Measurements from ENCODE around the gene GSG1L. TPM values are rescaled to one million over a fixed set of nuclear protein-coding genes. Genes with fewer than 3 reads are reported as not detected.

GSG1L gene
- total and polyA plus RNA-seq, 2 donors = 0.07 TPM; not detected in 1

DNA sequence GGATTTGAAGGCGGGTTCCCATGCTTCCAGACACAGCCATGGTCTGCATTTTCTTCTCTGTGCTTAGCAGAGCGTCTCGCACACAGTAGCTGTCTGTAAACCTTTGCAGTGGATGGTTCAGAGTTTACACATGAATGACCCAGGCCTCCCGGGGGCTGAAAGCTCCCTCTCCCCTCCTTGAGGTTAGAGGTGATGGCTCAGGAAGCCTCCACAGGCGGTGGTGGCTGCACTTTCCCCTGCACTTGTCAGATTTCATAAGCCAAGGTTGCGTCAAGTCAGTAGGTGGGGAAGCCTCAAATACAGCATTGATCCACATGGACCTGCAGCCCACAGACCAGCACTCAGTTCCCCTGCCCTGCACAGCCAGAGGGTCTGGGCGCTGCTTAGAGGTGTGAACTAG lies 301.7 kb downstream of the GSG1L start:
- Histone ChIP-seq H3K4me3 (ENCODE audit: low read length in 2 of 2) (no peak overlapping the region), H3K27me3 (ENCODE audit: control insufficient read depth in 2 of 2, insufficient read depth in 1 of 2, low read length in 1 of 2) (no peaks in the 10 kb centered on the region), H3K4me1 (ENCODE audit: control insufficient read depth in 2 of 2, insufficient read depth in 2 of 2, low read length in 2 of 2) (no peaks in the 10 kb centered on the region), H3K27ac (ENCODE audit: low read depth in 1 of 2, low read length in 1 of 2) (no peak overlapping the region), H3K36me3 (ENCODE audit: control insufficient read depth in 2 of 2, insufficient read depth in 2 of 2, low read length in 1 of 2) (peaks cover 0 to 9% of the 10 kb centered on the region in 2 donors), H3K9me3 (ENCODE audit: control insufficient read depth in 2 of 2, insufficient read depth in 1 of 2, low read length in 1 of 2) (no peaks in the 10 kb centered on the region)
- no peak for DNase-seq (ENCODE audit: low read depth in 6 of 9, low spot score in 9 of 9)
- WGBS = 95% methylated on average over 7 of the region's 7 CpGs

DNA sequence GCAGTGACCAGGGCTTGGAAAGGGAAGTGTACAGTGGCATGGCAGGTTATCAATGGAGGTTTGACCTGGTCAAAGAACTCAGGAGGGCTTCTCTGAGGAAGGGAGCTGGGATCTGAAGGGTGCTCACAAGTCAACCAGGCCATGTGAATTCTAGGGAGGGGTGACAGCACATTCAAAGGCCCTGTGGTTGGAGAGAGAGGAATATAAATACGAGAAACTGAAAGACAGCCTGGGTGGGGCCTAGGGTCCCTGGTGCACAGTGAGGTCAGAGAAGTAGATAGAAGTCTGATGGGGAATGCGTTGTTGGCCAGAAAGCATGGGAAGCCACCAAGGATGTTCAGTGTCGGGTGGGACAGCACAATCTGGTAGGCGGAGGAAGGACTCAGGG lies 302.7 kb downstream of the GSG1L start:
- H3K9me3 ChIP-seq (ENCODE audit: control insufficient read depth in 2 of 2, insufficient read depth in 1 of 2, low read length in 1 of 2) = no peaks in the 10 kb centered on the region
- WGBS = 97% methylated on average over 4 of the region's 4 CpGs
- no peaks in the 10 kb centered on the region for H3K4me1 ChIP-seq (ENCODE audit: control insufficient read depth in 2 of 2, insufficient read depth in 2 of 2, low read length in 2 of 2)
- no peaks in the 10 kb centered on the region for H3K27me3 ChIP-seq (ENCODE audit: control insufficient read depth in 2 of 2, insufficient read depth in 1 of 2, low read length in 1 of 2)
- DNase-seq (ENCODE audit: low read depth in 6 of 9, low spot score in 9 of 9) = no peak
- peaks cover 0 to 6% of the 10 kb centered on the region in 2 donors for H3K36me3 ChIP-seq (ENCODE audit: control insufficient read depth in 2 of 2, insufficient read depth in 2 of 2, low read length in 1 of 2)
- no peak overlapping the region for H3K4me3 ChIP-seq (ENCODE audit: low read length in 2 of 2)
- no peak overlapping the region for H3K27ac ChIP-seq (ENCODE audit: low read depth in 1 of 2, low read length in 1 of 2)

DNA sequence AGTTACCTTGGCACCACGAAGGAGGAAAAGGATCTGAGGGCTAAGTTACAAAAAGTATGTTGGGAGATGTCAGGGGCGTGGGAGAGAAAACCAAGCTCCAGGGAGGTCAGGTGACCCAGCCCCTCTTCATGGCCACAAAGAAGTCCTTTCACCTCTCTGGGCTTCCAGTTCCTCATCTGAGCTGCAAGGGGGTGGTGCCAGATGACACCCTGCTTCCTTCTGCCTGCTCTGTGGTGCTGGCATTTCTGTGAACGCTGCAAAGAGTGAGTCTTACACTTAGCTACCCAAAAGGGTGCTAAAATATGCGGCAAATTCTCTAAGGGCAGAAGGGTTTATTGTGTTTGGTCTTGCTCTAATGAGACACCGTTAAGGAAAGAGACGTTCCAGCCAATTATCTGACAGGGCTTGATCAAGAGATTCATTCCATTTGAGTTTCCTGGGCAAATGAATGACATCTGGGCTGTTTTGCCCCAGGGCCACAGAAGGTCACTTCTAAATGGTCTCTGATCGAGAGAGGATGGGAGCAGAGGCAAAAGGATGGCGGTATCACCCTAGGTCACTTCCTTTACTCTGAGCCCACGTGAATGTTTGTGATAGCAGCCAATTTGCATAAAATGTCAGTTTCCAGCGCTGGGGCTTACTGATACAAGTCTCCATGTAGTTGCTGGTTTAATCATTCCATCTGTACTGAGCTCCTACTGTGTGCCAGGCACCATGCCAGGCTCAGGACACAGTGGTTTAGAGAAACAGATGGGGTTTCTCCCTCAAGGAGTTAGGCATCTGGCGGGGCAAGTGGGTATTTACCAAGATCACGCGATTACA lies 303.3 kb downstream of the GSG1L start:
- DNase-seq (ENCODE audit: low read depth in 6 of 9, low spot score in 9 of 9) = no peak
- Histone ChIP-seq H3K36me3 (ENCODE audit: control insufficient read depth in 2 of 2, insufficient read depth in 2 of 2, low read length in 1 of 2) (peaks cover 0 to 6% of the 10 kb centered on the region in 2 donors), H3K27me3 (ENCODE audit: control insufficient read depth in 2 of 2, insufficient read depth in 1 of 2, low read length in 1 of 2) (no peaks in the 10 kb centered on the region), H3K27ac (ENCODE audit: low read depth in 1 of 2, low read length in 1 of 2) (no peak overlapping the region), H3K4me1 (ENCODE audit: control insufficient read depth in 2 of 2, insufficient read depth in 2 of 2, low read length in 2 of 2) (no peaks in the 10 kb centered on the region), H3K4me3 (ENCODE audit: low read length in 2 of 2) (no peak overlapping the region), H3K9me3 (ENCODE audit: control insufficient read depth in 2 of 2, insufficient read depth in 1 of 2, low read length in 1 of 2) (no peaks in the 10 kb centered on the region)
- WGBS = 75% methylated on average over 13 of the region's 13 CpGs

DNA sequence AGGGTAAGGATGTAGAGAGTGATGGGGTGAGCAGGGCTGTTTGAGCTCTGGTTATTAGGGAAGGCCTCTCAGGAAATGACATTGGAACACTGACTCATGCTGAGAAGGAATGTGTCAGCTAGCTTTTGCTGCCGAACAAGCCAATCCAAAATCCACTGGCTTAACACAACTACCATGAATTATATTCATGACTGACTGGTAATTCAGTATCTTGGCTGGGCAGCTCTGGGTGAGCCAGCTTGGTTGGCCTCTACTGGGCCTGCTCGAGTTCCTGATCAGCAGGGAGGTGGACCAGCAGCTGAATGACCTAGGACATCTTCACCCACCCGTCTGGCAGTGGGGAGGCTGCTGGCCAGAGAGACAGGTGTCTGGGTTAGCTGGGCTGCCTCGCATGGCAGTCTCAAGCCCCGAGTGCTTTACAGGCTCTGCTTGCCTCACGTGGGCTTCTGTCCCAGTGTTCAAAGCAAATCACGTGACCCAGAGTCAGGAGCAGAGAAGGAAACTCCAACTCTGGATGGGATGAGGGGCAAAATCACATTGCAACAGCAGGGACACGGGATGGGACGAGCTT lies 304.1 kb downstream of the GSG1L start:
- 94% methylated on average over 9 of the region's 9 CpGs for WGBS
- peaks cover 0 to 3% of the 10 kb centered on the region in 2 donors for H3K36me3 ChIP-seq (ENCODE audit: control insufficient read depth in 2 of 2, insufficient read depth in 2 of 2, low read length in 1 of 2)

DNA sequence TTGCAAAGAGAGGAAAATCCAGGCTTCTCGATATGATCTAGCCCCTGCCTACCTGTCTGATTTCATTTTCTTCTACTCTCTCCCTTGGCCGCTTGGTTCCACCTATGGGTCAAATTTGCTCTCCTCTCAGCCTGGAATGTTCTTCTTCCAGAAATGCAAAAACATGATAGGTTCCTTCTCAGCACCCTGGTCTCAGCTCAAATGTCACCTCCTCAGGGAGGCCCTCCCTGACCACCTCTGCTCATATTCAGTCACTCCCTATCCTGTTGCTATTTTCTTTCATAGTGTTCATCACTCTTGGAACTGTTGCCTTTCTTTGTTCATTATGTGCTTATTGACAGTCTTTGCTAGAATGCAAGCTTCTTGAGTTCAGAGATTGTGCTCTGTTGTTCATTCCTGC lies 305.0 kb downstream of the GSG1L start:
- Histone ChIP-seq H3K4me1 (ENCODE audit: control insufficient read depth in 2 of 2, insufficient read depth in 2 of 2, low read length in 2 of 2) (no peaks in the 10 kb centered on the region), H3K36me3 (ENCODE audit: control insufficient read depth in 2 of 2, insufficient read depth in 2 of 2, low read length in 1 of 2) (peaks cover 0 to 3% of the 10 kb centered on the region in 2 donors), H3K4me3 (ENCODE audit: low read length in 2 of 2) (no peak overlapping the region), H3K27me3 (ENCODE audit: control insufficient read depth in 2 of 2, insufficient read depth in 1 of 2, low read length in 1 of 2) (no peaks in the 10 kb centered on the region), H3K9me3 (ENCODE audit: control insufficient read depth in 2 of 2, insufficient read depth in 1 of 2, low read length in 1 of 2) (no peaks in the 10 kb centered on the region), H3K27ac (ENCODE audit: low read depth in 1 of 2, low read length in 1 of 2) (no peak overlapping the region)
- WGBS = 68% methylated on average over 2 of the region's 2 CpGs
- no peak for DNase-seq (ENCODE audit: low read depth in 6 of 9, low spot score in 9 of 9)

More for the DNA sequence above, 304.1 kb downstream of the GSG1L start:
- H3K27ac ChIP-seq (ENCODE audit: low read depth in 1 of 2, low read length in 1 of 2) = no peak overlapping the region
- no peak overlapping the region for H3K4me3 ChIP-seq (ENCODE audit: low read length in 2 of 2)
- DNase-seq (ENCODE audit: low read depth in 6 of 9, low spot score in 9 of 9) = no peak
- no peaks in the 10 kb centered on the region for H3K9me3 ChIP-seq (ENCODE audit: control insufficient read depth in 2 of 2, insufficient read depth in 1 of 2, low read length in 1 of 2)
- no peaks in the 10 kb centered on the region for H3K27me3 ChIP-seq (ENCODE audit: control insufficient read depth in 2 of 2, insufficient read depth in 1 of 2, low read length in 1 of 2)
- no peaks in the 10 kb centered on the region for H3K4me1 ChIP-seq (ENCODE audit: control insufficient read depth in 2 of 2, insufficient read depth in 2 of 2, low read length in 2 of 2)

DNA sequence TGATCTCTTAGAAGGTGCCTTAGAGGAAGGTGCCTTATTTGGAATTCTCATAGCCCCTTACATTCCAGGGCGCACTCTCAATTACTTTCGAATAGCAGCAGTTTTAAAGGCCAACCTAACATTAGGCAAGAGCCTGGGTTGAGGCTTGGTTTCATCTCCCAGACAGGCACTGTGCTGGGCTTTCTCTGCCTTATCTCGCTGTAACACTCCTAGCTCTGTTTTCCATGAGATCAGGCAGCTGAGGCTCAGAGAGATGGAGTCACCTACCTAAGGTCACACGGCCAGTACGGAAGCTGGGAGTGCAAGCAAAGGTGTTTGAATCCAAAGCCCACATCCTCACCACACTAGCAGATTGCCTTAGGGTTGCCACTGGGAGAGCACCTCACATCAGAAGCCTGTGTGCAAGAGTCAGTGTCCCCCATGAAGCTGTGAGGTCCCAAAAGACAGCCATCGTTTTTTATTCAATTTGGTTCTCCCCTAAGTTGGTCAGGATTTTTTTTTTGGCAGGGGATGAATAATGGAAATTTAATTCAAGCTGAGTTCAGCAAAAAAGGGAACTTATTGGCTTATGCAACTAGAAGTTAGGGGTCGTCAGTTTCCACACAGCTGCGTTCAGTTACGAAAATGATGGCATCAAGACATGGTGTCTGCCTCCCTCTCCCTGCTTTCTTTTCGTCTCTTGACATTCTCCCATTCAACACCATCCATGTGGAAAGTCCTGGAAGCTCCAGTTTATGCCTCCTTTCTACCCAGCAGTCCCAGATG lies 307.1 kb downstream of the GSG1L start:
- Histone ChIP-seq H3K4me1 (ENCODE audit: control insufficient read depth in 2 of 2, insufficient read depth in 2 of 2, low read length in 2 of 2) (no peaks in the 10 kb centered on the region), H3K9me3 (ENCODE audit: control insufficient read depth in 2 of 2, insufficient read depth in 1 of 2, low read length in 1 of 2) (no peaks in the 10 kb centered on the region), H3K27ac (ENCODE audit: low read depth in 1 of 2, low read length in 1 of 2) (no peak overlapping the region), H3K27me3 (ENCODE audit: control insufficient read depth in 2 of 2, insufficient read depth in 1 of 2, low read length in 1 of 2) (no peaks in the 10 kb centered on the region), H3K36me3 (ENCODE audit: control insufficient read depth in 2 of 2, insufficient read depth in 2 of 2, low read length in 1 of 2) (peaks cover 0 to 4% of the 10 kb centered on the region in 2 donors), H3K4me3 (ENCODE audit: low read length in 2 of 2) (no peak overlapping the region)
- WGBS = 89% methylated on average over 10 of the region's 10 CpGs
- DNase-seq (ENCODE audit: low read depth in 6 of 9, low spot score in 9 of 9) = no peak

DNA sequence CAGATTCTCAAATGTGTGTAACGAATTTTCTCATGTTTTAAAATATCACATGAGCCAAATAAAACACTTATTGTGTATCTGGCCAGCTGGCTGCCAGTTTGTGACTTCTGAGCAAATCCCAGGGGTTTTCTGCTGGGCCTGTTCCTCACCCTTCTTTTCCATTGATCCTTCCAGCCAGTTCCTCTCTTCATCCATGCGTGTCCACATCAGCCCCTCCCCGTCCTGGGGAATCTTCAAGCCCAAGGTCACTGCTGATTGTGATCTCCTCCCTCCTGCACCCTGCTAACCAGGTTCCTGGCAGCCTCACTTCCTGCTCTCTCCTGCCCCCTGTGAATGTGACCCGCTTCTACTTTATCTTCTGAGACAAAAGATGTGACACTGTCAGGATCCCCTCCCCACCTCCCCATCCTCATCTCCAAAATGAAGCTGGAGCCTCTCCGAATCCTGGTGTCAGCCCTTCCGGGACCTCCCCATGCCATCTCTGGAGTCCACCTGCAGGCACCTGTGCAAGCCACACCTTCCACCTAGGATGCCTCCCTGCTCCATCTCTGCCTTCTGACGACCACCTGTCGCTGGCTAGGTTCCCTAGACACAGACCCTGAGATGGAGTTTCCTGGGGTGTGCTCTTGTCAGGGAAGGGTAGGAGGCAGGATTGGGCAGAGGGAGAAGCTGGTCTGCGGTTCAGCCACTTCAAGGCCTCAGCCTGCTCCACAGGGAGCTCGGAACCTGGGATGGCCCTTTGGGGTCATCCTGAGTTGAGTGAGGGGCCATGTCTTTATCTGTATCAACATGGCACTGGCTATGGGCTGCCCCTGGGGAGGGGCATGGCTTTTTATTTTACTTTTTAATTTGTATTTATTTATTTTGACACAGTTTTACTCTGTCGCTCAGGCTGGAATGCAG lies 308.5 kb downstream of the GSG1L start:
- WGBS = 97% methylated on average over 11 of the region's 11 CpGs
- no peak for DNase-seq (ENCODE audit: low read depth in 6 of 9, low spot score in 9 of 9)
- Histone ChIP-seq H3K27me3 (ENCODE audit: control insufficient read depth in 2 of 2, insufficient read depth in 1 of 2, low read length in 1 of 2) (no peaks in the 10 kb centered on the region), H3K36me3 (ENCODE audit: control insufficient read depth in 2 of 2, insufficient read depth in 2 of 2, low read length in 1 of 2) (peaks cover 0 to 5% of the 10 kb centered on the region in 2 donors), H3K4me3 (ENCODE audit: low read length in 2 of 2) (no peak overlapping the region), H3K9me3 (ENCODE audit: control insufficient read depth in 2 of 2, insufficient read depth in 1 of 2, low read length in 1 of 2) (no peaks in the 10 kb centered on the region), H3K4me1 (ENCODE audit: control insufficient read depth in 2 of 2, insufficient read depth in 2 of 2, low read length in 2 of 2) (no peaks in the 10 kb centered on the region), H3K27ac (ENCODE audit: low read depth in 1 of 2, low read length in 1 of 2) (no peak overlapping the region)

DNA sequence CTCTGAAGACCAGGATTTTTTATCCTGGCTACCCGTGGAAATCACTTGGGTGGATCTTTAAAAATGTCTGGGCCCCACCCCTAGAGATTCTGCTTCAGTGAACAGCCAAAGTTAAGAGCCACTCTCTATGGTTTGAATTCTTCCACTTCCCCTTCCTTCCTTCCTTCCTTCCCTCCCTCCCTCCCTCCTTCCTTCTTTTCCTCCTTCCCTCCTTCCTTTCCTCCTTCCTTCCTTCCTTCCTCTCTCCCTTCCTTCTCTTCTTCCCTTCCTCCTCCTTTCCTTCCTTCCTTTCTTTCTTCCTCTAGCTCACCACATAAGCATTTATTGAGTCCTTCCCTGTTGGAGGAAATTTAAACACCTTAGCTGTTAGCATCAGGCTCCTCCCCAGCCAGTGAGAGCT lies 310.0 kb downstream of the GSG1L start:
- Histone ChIP-seq H3K27ac (ENCODE audit: low read depth in 1 of 2, low read length in 1 of 2) (no peak overlapping the region), H3K27me3 (ENCODE audit: control insufficient read depth in 2 of 2, insufficient read depth in 1 of 2, low read length in 1 of 2) (no peaks in the 10 kb centered on the region), H3K4me1 (ENCODE audit: control insufficient read depth in 2 of 2, insufficient read depth in 2 of 2, low read length in 2 of 2) (peaks cover 0 to 7% of the 10 kb centered on the region in 2 donors), H3K9me3 (ENCODE audit: control insufficient read depth in 2 of 2, insufficient read depth in 1 of 2, low read length in 1 of 2) (no peaks in the 10 kb centered on the region), H3K4me3 (ENCODE audit: low read length in 2 of 2) (no peak overlapping the region), H3K36me3 (ENCODE audit: control insufficient read depth in 2 of 2, insufficient read depth in 2 of 2, low read length in 1 of 2) (peaks cover 0 to 13% of the 10 kb centered on the region in 2 donors)
- WGBS = 88% methylated on average over 1 of the region's 1 CpG
- no peak for DNase-seq (ENCODE audit: low read depth in 6 of 9, low spot score in 9 of 9)

Data from thymus (tissue), 11 donors.